Liver (tissue), 3 donors: ENCODE results near the gene ADGRD1.

ENCODE experiments used
- FOXA2 ChIP-seq: IDR thresholded peaks from 2 replicates; pipeline ENCODE4 v1.6.1; 2016; ENCODE audit warnings: antibody characterized with exemption
- GABPA ChIP-seq, 2 donors: IDR thresholded peaks in 1 of 2; conservative IDR thresholded peaks in 1 of 2; 2 replicates each; pipeline ENCODE4 v1.6.1; 2016; ENCODE audit warnings: antibody characterized with exemption in 2 of 2, mild to moderate bottlenecking in 1 of 2, moderate library complexity in 1 of 2
- RAD21 ChIP-seq, 2 donors: IDR thresholded peaks; 2 replicates each; pipeline ENCODE4 v1.6.1; 2016; ENCODE audit warnings: antibody characterized with exemption in 2 of 2, mild to moderate bottlenecking in 2 of 2
- SP1 ChIP-seq: IDR thresholded peaks from 2 replicates; pipeline ENCODE4 v1.6.1; 2018; ENCODE audit warnings: antibody characterized with exemption, mild to moderate bottlenecking
- YY1 ChIP-seq: IDR thresholded peaks from 2 replicates; pipeline ENCODE4 v1.6.1; 2016; ENCODE audit warnings: antibody characterized with exemption, mild to moderate bottlenecking
- TF ChIP-seq, protein P1 (sequence below): IDR thresholded peaks from 2 replicates; pipeline ENCODE4 v1.6.1; 2016; ENCODE audit warnings: antibody characterized with exemption, mild to moderate bottlenecking
- TF ChIP-seq, protein P2 (sequence below): fragments of 150-350 bp; IDR thresholded peaks from 2 replicates; pipeline ENCODE4 v1.5.1; 2017; ENCODE audit warnings: improper control_type of control experiment, low read depth, low read length; ENCODE audit not compliant: missing input control
- TF ChIP-seq, protein P3 (sequence below): IDR thresholded peaks from 2 replicates; pipeline ENCODE4 v1.6.1; 2016; ENCODE audit warnings: antibody characterized with exemption
- donor health status: healthy.
- donor health status: healthy.

DNA sequence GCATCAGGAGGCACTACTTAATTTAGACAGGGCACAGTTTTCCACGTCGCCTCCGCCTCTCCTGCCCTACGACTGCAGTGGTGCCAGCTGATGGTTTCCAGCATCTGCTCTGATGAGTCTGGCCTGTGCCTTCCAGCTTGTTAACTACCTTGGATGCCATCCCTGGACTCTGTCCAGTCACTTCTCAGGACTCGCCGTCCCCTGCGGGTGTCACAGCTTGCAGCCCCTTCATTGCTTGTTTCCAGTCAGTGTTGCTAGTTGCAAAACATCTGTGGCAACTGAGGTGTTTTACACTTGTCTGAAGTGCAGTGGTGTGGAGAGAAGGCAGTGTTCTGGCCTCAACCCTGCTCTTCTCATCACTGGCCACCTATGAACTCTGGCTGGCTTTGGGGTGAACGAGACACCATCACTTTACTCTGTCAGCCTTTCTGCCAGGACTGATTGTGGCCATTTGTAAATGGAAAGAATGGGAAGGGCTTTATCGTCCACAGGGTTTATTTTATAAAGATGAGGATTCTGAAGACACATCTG is 8.3 kb downstream of the ADGRD1 start:
- TF ChIP-seq, protein P1, sequence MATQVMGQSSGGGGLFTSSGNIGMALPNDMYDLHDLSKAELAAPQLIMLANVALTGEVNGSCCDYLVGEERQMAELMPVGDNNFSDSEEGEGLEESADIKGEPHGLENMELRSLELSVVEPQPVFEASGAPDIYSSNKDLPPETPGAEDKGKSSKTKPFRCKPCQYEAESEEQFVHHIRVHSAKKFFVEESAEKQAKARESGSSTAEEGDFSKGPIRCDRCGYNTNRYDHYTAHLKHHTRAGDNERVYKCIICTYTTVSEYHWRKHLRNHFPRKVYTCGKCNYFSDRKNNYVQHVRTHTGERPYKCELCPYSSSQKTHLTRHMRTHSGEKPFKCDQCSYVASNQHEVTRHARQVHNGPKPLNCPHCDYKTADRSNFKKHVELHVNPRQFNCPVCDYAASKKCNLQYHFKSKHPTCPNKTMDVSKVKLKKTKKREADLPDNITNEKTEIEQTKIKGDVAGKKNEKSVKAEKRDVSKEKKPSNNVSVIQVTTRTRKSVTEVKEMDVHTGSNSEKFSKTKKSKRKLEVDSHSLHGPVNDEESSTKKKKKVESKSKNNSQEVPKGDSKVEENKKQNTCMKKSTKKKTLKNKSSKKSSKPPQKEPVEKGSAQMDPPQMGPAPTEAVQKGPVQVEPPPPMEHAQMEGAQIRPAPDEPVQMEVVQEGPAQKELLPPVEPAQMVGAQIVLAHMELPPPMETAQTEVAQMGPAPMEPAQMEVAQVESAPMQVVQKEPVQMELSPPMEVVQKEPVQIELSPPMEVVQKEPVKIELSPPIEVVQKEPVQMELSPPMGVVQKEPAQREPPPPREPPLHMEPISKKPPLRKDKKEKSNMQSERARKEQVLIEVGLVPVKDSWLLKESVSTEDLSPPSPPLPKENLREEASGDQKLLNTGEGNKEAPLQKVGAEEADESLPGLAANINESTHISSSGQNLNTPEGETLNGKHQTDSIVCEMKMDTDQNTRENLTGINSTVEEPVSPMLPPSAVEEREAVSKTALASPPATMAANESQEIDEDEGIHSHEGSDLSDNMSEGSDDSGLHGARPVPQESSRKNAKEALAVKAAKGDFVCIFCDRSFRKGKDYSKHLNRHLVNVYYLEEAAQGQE: no peak
- TF ChIP-seq FOXA2 (no peak), GABPA (IDR thresholded peaks at IDR 0.05 in 1 of 2, conservative IDR thresholded peaks at IDR 0.05 in 1 of 2) (no peak), SP1 (no peak), RAD21 (IDR thresholded peaks at IDR 0.05) (no peak), YY1 (no peak)
- TF ChIP-seq, protein P2, sequence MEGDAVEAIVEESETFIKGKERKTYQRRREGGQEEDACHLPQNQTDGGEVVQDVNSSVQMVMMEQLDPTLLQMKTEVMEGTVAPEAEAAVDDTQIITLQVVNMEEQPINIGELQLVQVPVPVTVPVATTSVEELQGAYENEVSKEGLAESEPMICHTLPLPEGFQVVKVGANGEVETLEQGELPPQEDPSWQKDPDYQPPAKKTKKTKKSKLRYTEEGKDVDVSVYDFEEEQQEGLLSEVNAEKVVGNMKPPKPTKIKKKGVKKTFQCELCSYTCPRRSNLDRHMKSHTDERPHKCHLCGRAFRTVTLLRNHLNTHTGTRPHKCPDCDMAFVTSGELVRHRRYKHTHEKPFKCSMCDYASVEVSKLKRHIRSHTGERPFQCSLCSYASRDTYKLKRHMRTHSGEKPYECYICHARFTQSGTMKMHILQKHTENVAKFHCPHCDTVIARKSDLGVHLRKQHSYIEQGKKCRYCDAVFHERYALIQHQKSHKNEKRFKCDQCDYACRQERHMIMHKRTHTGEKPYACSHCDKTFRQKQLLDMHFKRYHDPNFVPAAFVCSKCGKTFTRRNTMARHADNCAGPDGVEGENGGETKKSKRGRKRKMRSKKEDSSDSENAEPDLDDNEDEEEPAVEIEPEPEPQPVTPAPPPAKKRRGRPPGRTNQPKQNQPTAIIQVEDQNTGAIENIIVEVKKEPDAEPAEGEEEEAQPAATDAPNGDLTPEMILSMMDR: no peak
- TF ChIP-seq, protein P3, sequence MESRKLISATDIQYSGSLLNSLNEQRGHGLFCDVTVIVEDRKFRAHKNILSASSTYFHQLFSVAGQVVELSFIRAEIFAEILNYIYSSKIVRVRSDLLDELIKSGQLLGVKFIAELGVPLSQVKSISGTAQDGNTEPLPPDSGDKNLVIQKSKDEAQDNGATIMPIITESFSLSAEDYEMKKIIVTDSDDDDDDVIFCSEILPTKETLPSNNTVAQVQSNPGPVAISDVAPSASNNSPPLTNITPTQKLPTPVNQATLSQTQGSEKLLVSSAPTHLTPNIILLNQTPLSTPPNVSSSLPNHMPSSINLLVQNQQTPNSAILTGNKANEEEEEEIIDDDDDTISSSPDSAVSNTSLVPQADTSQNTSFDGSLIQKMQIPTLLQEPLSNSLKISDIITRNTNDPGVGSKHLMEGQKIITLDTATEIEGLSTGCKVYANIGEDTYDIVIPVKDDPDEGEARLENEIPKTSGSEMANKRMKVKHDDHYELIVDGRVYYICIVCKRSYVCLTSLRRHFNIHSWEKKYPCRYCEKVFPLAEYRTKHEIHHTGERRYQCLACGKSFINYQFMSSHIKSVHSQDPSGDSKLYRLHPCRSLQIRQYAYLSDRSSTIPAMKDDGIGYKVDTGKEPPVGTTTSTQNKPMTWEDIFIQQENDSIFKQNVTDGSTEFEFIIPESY: no peak
